Hematopoietic multipotent progenitor cell treated with erythropoietin and hydrocortisone succinate and interleukin-3 and kit ligand, for 17 days (in vitro differentiated cells): ENCODE results near the gene SLAMF1.
"Not testable (repeated sequence)": the region's sequence is repeated elsewhere in the genome, so short reads cannot be mapped to it uniquely, and the experiment has no call there.

ENCODE experiments used
- DNase-seq: peaks from one replicate; pipeline ENCODE4 v3.0.0-alpha.2; 2015; ENCODE audit warnings: low spot score

Gene SLAMF1

DNA sequence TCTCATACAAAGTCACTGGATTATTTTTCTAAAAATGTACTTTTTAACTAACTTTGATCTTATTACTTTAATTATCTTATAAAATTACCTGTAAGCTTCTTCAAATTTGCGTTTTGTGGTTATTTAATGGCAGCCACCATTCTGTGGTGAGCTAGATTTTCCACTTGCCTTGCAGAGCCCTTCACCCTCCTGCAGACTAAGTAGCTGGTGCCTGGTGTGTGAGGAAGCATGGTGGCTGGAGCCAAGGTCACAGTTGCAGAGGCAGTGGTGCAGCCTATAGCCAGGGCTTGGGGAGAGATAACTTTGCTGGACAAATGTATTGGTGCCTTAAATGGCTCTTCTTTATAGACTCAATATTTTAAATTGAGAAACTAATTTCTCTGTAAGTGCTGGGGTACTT, 56.4 kb downstream of the SLAMF1 start:
- DNase-seq: no peak

GRCh38 chr1:160588468-160588867, 58.4 kb downstream of the SLAMF1 start:
- DNase-seq: no peak

DNA sequence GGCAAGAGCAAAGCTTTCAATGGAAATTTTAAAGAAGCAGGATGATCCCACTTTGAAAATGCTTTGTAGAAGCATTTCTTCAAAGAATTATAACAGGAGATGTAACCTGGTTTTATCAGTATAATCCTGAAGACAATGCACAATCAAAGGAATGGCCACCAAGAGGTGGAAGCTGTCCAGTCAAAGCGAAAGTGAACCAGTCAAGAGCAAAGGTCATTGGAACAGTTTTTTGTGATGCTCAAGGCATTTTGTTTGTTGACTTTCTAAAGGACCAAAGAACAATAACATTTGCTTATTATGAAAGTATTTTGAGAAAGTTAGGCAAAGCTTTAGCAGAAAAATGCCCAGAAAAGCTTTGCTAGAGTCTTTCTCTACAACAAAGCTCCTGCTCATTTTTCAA, 62.1 kb downstream of the SLAMF1 start:
- no peak for DNase-seq

GRCh38 chr1:160582976-160583375, 63.9 kb downstream of the SLAMF1 start:
- not testable (repeated sequence) for DNase-seq

- DNase-seq: no peak
Measured at GRCh38 chr1:160581961-160582360, 64.9 kb downstream of the SLAMF1 start.

GRCh38 chr1:160580221-160580812, 66.5 kb downstream of the SLAMF1 start:
- DNase-seq: no peak

DNA sequence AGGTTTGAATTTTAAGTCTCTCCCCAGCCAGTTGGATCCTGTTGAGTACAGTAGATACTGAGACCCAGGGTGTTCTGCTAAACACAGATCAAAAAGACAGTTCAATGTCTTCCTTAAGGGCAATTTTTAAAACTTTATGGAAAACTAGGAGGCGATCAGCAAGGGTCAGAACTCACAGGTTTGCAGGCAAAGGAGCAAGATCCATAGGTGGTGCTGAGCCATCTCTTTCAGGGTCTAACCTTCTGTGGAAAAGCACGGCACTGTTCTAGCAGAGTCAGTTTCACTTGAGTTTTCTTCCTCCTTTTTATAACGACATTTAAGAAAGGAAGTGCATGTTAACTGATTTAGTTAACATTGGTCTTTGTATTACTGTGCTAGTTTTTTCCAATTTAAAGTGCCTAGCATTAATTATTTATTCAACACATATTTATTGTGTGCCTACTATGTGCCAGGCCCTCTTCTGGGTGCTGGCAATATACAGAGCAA, 67.6 kb downstream of the SLAMF1 start, which contains the start of gene CD84:
Gene CD84 (minus strand): TSS at position 281 of the 486 bp plus-strand sequence. CDS start 59 bp downstream, at position 222.
- DNase-seq: no peak

DNA sequence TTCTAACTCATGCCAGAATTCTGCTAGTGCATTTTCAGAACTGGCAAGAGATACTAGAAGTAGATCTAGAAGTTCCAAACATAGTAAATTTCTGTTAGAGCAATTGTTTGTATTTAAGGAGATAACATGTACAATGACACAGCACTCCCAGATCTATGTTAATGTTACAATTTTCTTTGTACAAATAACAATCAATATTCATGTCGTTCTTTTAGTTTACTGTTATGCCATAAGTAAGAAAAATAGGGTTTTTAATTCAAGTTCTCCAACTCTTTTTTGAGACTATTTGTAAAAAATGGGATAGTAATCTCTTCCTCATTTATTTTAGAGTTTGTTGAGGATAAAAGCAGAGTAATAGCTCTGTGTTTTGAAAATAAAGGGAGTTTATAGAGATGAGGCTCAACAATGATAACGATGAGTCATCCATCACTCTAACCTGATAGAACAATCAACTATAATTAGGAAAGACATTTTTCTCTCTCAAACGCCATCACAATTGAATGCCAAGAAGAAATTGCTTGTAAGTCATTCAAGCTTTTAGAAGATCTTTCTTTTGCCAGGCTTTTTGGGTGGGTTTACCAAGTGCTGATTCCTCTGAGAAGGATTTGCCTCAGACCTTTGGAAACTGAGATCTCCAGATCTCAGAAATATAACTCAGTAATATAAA, 68.2 kb downstream of the SLAMF1 start:
- DNase-seq: peak; percentile 13

DNA sequence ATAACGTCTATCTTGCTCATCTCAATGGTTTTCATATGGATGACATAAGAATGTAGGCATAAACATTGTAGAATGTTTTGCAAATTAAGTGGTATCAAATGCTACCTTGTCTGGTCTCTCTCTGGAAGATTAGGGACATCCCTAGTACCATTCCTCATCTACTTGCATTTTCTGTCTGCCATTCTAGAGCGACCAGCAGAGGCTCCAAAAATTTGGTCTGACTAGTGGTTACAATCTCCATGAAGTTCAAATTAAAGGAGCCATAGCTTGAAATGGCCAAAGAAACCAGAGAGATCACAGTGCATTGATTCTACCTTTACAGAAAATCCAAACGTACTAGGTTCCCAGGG, 68.7 kb downstream of the SLAMF1 start:
- no peak for DNase-seq

GRCh38 chr1:160577671-160578070, 69.2 kb downstream of the SLAMF1 start:
- no peak for DNase-seq

DNA sequence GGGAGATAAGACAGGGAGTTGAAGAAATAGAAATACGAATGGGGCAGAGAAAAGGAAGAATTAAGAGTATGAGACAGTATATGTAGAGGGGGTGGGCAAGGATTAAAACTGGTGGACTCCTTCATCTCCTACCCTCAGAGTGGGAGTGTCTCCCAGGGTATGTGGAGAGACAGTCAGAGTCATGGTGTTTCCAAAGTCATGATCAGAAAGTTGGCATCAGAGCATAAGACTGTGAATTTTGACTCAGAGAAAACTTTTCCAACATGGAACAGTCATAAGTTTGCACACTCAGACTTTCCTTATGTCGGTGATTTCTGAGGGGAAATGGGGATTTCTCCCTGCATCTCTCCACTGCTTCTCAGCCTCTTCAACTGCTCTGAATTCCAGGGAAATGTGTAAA, 70.0 kb downstream of the SLAMF1 start:
- no peak for DNase-seq

GRCh38 chr1:160576390-160576789, 70.5 kb downstream of the SLAMF1 start:
- DNase-seq: no peak

- no peak for DNase-seq
Measured at GRCh38 chr1:160575112-160575664, 71.7 kb downstream of the SLAMF1 start.

DNA sequence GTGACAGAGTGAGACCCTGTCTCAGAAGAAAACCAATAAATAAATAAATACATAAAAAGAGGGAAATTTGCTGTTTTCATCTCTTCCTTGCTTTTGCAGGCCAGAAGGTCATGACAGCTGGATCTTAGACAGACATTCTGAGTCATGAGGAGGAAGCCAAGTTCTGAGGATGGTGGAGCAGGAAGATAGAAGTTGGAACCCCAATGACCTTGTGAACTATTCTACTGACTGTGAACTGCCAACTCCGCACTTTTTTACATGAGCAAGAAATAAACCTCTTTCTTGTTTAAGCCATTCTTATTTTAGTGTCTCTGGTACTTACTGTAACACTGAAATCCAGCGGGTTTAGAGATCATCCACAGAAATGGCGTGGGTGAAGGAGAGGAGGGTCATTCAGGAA, 76.0 kb downstream of the SLAMF1 start:
- no peak for DNase-seq

GRCh38 chr1:160569806-160570205, 77.0 kb downstream of the SLAMF1 start:
- DNase-seq: no peak

DNA sequence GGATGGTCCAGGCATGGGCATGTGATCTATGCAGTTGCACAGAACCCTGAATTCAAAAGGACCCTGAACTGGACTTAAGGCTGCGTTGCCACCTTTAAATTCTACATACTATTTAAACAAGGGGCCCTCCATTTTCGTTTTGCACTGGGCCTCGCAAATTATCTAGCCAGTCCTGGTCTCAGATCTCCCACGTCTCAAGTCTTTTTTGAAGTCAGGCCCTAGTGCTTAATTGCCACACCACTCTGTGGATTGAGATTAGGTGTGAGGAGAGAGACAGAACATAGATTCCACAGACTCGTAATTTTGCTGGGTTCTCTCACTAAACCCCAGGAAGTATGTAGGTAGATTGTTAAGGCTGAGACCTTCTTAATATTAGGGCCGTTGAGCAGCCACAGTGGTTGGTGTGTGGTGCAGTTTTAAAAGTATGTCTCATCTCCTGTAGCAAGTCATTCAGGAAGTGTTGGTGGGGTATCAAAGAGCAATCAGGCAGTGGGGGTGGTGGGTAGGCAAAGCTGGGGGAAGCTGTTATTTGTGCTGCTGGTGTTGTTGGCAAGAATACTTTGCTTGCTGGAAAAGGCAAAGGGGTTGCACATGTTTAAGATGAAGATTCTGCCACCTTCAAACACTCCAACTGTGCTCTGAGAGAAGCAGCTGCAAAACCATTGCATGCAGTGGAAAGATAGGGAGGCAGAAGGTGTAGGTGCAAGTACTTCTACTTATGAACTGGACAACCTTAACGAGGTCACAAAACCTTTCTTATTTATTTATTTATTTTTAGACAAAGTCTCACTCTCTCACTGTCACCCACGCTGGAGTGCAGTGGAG, 78.8 kb downstream of the SLAMF1 start:
- DNase-seq: no peak

DNA sequence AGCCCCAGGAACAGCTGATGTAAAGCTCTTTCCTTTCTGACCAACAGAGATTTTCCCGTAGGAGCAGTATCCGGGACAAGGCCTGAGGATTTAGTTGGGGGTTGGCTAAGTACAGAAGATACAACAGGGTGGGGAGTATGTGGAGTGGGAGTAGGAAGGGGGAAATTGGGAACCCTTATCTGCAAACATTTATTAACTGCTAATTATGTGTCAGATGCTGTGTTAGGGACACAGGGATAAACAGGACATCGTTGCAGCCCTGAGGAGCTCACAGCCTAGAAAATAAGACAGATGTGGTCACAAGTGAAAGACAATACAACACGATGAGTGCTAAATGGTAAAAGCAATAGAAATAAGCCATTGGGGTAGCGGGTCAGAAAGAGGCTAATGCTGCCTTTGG, 79.5 kb downstream of the SLAMF1 start:
- no peak for DNase-seq

DNA sequence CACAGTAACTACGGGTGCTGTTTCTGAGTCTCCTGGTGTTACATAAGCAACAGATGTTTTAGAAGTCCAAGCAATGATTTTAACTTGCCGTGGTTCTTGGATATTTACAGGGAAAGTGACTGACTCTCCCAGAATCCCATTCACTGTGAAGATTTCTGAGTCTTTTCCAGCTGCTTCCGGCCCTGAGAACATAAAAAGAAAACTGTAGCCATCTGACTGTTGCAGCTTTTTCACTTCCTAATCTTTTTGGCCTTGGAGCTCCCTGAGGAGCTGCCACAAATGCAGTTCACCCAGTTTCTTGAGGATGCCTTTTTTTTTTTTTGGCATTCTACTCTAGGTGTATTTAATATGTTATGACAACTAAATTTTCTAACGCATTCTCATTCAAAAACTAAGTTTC, 81.3 kb downstream of the SLAMF1 start:
- DNase-seq: no peak

DNA sequence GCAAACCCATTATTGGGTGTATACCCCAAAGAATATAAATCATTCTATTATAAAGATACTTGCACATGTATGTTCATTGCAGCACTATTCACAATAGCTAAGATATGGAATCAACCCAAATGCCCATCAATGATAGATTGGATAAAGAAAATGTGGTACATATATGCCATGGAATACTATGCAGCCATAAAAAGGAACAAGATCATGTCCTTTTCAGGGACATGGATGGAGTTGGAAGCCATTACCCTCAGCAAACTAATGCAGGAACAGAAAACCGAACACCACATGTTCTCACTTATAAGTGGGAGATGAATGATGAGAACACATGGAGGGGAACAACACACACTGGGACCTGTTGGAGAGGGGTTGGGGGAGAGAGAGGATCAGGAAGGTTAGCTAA, 83.6 kb downstream of the SLAMF1 start:
- DNase-seq: not testable (repeated sequence)

DNA sequence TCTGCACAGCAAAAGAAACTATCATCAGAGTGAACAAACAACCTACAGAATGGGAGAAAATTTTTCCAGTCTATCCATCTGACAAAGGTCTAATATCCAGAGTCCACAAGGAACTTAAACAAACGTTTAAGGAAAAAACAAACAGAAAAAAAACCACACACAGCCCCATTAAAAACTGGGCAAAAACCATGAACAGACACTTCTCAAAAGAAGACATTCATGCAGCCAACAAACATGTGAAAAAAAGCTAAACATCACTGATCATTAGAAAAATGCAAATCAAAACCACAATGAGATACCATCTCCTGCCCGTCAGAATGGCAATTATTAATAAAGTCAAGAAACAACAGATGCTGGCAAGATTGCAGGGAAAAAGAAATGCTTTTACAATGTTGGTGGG, 84.1 kb downstream of the SLAMF1 start:
- not testable (repeated sequence) for DNase-seq

DNA sequence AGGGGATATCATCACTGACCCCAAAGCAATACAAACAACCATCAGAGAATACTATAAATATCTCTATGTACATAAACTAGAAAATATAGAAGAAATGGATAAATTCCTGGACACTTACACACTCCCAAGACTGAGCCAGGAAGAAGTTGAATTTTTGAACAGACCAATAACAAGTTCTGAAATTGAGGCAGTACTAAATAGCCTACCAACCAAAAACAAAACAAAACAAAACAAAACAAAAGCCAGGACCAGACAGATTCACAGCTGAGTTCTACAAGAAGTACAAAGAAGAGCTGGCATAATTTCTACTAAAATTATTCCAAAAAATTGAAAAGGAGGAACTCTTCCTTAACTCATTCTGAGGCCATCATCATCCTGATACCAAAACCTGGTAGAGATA, 86.0 kb downstream of the SLAMF1 start:
- no peak for DNase-seq

GRCh38 chr1:160560045-160560705, 86.7 kb downstream of the SLAMF1 start:
- DNase-seq: no peak
